GM10266 (cell line): ENCODE results near the gene THSD7A.

ENCODE experiments used
- DNase-seq: peaks from one replicate; pipeline ENCODE4 v3.0.0; 2012; ENCODE audit errors: extremely low spot score
- TF ChIP-seq, protein P1 (sequence below): IDR thresholded peaks from 2 replicates; pipeline ENCODE4 v1.5.1; 2012; ENCODE audit warnings: mild to moderate bottlenecking, low read depth; ENCODE audit not compliant: control insufficient read depth, insufficient read depth; ENCODE audit errors: missing control alignments

THSD7A gene

DNA sequence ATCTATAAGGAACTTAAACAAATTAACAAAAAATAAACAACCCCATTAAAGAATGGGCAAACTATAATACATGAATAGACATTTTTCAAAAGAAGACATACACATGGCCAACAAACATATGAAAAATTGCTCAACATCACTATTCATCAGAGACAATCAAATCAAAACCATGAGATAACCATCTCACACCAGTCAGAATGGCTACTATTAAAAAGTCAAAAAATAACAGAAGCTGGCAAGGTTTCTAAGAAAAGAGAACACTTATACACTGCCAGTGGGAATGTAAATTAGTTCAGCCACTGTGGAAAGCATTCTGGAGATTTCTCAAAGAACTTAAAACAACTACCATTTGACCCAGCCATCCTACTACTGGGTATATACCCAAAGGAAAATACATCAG lies 280.5 kb downstream of the THSD7A start:
- no peak for DNase-seq
- TF ChIP-seq, protein P1, sequence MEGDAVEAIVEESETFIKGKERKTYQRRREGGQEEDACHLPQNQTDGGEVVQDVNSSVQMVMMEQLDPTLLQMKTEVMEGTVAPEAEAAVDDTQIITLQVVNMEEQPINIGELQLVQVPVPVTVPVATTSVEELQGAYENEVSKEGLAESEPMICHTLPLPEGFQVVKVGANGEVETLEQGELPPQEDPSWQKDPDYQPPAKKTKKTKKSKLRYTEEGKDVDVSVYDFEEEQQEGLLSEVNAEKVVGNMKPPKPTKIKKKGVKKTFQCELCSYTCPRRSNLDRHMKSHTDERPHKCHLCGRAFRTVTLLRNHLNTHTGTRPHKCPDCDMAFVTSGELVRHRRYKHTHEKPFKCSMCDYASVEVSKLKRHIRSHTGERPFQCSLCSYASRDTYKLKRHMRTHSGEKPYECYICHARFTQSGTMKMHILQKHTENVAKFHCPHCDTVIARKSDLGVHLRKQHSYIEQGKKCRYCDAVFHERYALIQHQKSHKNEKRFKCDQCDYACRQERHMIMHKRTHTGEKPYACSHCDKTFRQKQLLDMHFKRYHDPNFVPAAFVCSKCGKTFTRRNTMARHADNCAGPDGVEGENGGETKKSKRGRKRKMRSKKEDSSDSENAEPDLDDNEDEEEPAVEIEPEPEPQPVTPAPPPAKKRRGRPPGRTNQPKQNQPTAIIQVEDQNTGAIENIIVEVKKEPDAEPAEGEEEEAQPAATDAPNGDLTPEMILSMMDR, result no peak

DNA sequence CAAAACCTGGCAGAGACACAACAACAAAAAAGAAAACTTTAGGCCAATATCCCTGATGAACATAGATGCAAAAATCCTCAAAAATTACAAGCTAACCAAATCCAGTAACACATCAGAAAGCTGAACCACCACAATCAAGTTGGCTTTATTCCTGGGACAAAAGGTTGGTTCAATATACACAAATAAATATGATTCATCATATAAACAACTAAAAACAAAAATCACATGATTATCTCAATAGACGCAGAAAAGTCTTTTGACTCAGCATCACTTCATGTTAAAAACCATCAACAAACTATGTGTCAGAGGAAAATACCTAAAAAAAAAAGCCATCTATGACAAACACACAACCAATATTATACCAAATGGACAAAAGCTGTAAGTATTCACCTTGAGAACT lies 283.5 kb downstream of the THSD7A start:
- TF ChIP-seq, protein P1, result no peak
- no peak for DNase-seq

DNA sequence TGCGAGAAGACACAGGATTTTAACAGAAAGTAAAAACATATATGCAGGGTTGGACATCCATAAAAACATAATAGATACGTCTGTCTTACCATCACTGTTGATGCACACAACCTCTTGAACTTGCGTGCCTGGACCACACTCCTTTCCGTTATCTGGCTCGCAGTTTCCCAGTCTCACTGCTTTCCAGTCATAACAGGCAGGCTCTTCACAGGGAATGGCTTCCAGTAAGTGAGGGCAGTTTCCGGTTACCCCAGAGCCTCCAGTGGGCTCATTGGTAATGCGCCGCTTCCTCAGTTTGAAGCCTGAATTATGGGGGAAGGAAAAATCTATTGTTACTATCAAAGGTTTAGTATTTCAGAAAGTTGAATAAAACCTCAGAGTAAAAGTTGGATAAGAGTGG lies 290.7 kb downstream of the THSD7A start:
- no peak for DNase-seq
- TF ChIP-seq, protein P1, result no peak

DNA sequence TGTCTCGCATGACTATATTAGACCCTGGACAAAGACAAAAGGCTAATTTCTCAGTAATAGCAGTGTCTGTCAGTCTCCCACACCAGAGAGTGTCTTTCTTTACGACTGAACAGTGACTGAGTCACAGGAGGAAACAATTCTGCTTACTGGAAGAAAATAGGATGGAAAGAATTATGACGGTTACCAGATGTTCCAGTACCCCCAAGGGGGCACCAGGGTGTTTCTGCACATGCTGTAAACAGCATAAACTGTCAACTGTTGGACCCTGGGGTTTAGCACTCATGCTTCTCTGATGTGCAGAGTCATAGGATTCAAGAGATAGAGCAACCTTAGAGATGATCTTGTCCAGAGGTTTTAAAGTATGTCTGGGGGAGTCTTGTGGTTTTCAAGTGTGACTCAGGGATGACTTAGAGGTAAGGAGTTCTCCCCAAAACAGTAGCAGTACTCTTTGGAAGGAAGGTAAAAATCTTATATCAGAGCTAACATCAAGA lies 291.7 kb downstream of the THSD7A start:
- DNase-seq, result no peak

DNA sequence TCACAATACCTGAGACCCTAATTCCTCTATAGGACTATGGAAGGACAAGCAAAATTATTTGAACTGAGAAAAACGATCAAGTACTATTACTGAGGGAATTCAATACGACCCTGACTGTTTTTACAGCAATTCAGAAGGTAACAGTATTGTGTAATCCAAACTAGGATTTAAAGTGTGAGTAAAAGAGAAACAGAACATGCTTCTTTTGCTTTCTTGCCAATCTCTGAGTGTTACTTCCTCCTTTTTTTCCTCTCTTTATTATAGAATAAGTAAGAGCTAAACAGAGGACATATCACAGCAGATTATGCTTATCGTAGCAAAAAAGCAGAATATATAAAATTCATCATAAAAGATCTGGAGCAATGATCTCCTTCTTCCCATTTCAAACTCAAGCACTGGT lies 292.1 kb downstream of the THSD7A start:
- TF ChIP-seq, protein P1, result no peak
- DNase-seq, result no peak

More for the DNA sequence above, 291.7 kb downstream of the THSD7A start:
- TF ChIP-seq, protein P1, result no peak

DNA sequence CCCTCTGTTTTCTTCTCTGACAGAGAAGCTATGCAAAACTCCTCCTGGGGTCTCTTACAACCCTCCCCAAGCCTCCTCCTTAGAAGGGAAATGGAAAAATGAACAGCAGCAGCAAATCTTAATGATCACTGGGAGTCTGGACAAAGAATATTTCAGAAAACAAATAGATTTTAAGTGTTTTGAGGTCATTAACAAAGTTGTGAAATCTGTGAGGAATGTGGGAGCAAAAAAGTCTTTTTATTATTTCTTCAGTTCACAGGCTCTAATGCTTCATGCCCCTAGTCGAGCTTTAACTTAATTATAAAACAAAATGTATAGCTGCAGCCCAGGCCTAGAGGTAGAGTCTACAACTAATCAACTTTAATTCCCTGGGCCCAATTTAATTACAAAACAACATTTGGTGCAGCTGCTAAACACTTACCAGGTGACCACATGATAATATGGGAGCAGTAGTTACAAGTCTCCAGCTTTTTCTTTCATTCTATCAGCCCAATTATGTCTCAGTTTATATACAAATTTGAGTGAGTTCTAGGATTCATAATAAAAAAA lies 293.2 kb downstream of the THSD7A start:
- TF ChIP-seq, protein P1, result no peak
- DNase-seq, result no peak

DNA sequence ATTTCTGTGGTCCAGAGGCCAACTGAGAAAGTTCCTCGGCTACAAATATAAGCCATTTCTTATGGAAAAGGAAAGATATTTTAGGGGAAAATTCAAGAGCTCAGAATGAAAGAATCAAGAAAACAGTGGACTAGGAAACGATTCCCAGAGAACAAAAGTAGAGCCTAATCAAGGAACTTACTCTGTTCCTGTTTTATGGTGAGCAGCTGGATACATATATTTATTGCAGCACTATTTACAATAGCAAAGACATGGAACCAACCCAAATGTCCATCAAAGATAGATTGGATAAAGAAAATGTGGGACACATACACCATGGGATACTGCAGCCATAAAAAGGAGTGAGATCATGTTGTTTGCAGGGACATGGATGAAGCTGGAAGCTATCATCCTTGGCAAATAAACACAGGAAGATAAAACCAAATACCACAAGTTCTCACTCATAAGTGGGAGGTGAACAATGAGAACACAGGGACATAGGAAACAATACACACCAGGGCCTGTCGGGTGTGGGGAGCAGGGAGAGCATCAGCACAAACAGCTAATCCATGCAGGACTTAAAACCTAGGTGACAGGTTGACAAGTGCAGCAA lies 298.7 kb downstream of the THSD7A start:
- TF ChIP-seq, protein P1, result no peak
- DNase-seq, result no peak
